IMR-90 (cell line): ENCODE measurements around the gene RPP30. TPM values are rescaled to one million over a fixed set of nuclear protein-coding genes. Genes with fewer than 3 reads are reported as not detected.
"Not testable (repeated sequence)": the region's sequence is repeated elsewhere in the genome, so short reads cannot be mapped to it uniquely, and the experiment has no call there.

ENCODE experiments used
- ATAC-seq: fragments of 200-7000 bp; cut with Tn5 transposase; 2 replicates; pipeline ENCODE4 v1.9.1; 2020; ENCODE audit warnings: low read depth, mild to moderate bottlenecking, moderate library complexity
- BruUV-seq: library from RNA; stranded (reverse); fragments of 400-500 nt; replicated peaks from 2 replicates; lab custom pipeline; 2021; lab: Mats Ljungman, UMichigan
- CTCF ChIA-PET: fragments of 300-600 bp; formaldehyde crosslinking; extraction: SDS; loops from one replicate; lab custom pipeline; 2021; ENCODE audit warnings: antibody characterized with exemption; lab: Yijun Ruan, JAX
- POLR2A ChIA-PET: fragments of 300-600 bp; sonication (Branson Sonifier 250); formaldehyde crosslinking; loops from one replicate; lab custom pipeline; 2022; ENCODE audit warnings: antibody characterized with exemption; ENCODE audit not compliant: unreplicated experiment; lab: Charles Lee
- DNase-seq: peaks from one replicate; pipeline ENCODE4 v3.0.0; 2013
- H2AFZ ChIP-seq: replicated peaks from 2 replicates; pipeline ENCODE3; 2013; ENCODE audit warnings: low read length, mild to moderate bottlenecking; ENCODE audit not compliant: poor library complexity
- H2AK5ac ChIP-seq: 2 replicates; pipeline ENCODE4 v1.6.1; 2013; ENCODE audit warnings: low read depth, low read length, inconsistent platforms
- H2AK9ac ChIP-seq: replicated peaks from 2 replicates; pipeline ENCODE3; 2013; ENCODE audit warnings: mild to moderate bottlenecking, low read depth, low read length, moderate library complexity; ENCODE audit not compliant: poor library complexity
- H2BK120ac ChIP-seq: 2 replicates; pipeline ENCODE4 v1.6.1; 2013; ENCODE audit warnings: low read depth, low read length, inconsistent platforms
- H2BK15ac ChIP-seq: 3 replicates; pipeline ENCODE4 v1.6.1; 2013; ENCODE audit warnings: low read depth, low read length, inconsistent platforms
- H2BK20ac ChIP-seq: 2 replicates; pipeline ENCODE4 v1.6.1; 2013; ENCODE audit warnings: low read depth, mild to moderate bottlenecking, inconsistent platforms, low read length, moderate library complexity
- H2BK5ac ChIP-seq: 2 replicates; pipeline ENCODE4 v1.6.1; 2013; ENCODE audit warnings: mild to moderate bottlenecking, low read depth, low read length, inconsistent platforms; ENCODE audit not compliant: poor library complexity, severe bottlenecking
- H3K14ac ChIP-seq: replicated peaks from 2 replicates; pipeline ENCODE4 v1.6.1; 2013; ENCODE audit warnings: low read depth, low read length, inconsistent platforms
- H3K18ac ChIP-seq: 2 replicates; pipeline ENCODE4 v1.6.1; 2013; ENCODE audit warnings: low read depth, low read length, control low read depth
- H3K23ac ChIP-seq: 2 replicates; pipeline ENCODE4 v1.6.1; 2013; ENCODE audit warnings: low read depth, low read length, inconsistent platforms
- H3K27ac ChIP-seq: 2 replicates; pipeline ENCODE4 v1.5.1; 2013; ENCODE audit warnings: mild to moderate bottlenecking, control low read depth, low read length; ENCODE audit not compliant: insufficient read depth
- H3K27me3 ChIP-seq: 2 replicates; pipeline ENCODE4 v1.6.1; 2013; ENCODE audit warnings: low read length; ENCODE audit not compliant: control insufficient read depth, insufficient read depth
- H3K36me3 ChIP-seq: 2 replicates; pipeline ENCODE4 v1.6.1; 2013; ENCODE audit warnings: low read length, mixed read lengths; ENCODE audit not compliant: control insufficient read depth, insufficient read depth
- H3K4ac ChIP-seq: 2 replicates; pipeline ENCODE4 v1.6.1; 2013; ENCODE audit warnings: low read depth, low read length, inconsistent platforms
- H3K4me1 ChIP-seq: 2 replicates; pipeline ENCODE4 v1.6.1; 2013; ENCODE audit warnings: low read length, mixed read lengths; ENCODE audit not compliant: control insufficient read depth, insufficient read depth
- H3K4me2 ChIP-seq: 2 replicates; pipeline ENCODE4 v1.6.1; 2013; ENCODE audit warnings: low read depth, mild to moderate bottlenecking, control low read depth, low read length, moderate library complexity
- H3K4me3 ChIP-seq: 2 replicates; pipeline ENCODE4 v1.5.1; 2013; ENCODE audit warnings: low read depth, mild to moderate bottlenecking, control low read depth, low read length, moderate library complexity; ENCODE audit not compliant: insufficient read depth
- H3K56ac ChIP-seq: 2 replicates; pipeline ENCODE4 v1.6.1; 2013; ENCODE audit warnings: low read length, inconsistent platforms; ENCODE audit not compliant: insufficient read depth; ENCODE audit errors: extremely low read depth
- H3K79me1 ChIP-seq, 2 experiments: 2 replicates each; pipeline ENCODE4 v1.6.1; 2013; ENCODE audit warnings: low read length in 2 of 2, inconsistent platforms in 1 of 2, low read depth in 1 of 2
- H3K9ac ChIP-seq: 2 replicates; pipeline ENCODE4 v1.6.1; 2013; ENCODE audit warnings: low read depth, low read length, control low read depth
- H3K9me1 ChIP-seq: 2 replicates; pipeline ENCODE4 v1.6.1; 2013; ENCODE audit warnings: low read length, inconsistent platforms; ENCODE audit not compliant: insufficient read depth
- H3K9me3 ChIP-seq: 2 replicates; pipeline ENCODE4 v1.6.1; 2013; ENCODE audit warnings: low read length; ENCODE audit not compliant: control insufficient read depth, insufficient read depth
- H4K20me1 ChIP-seq: 2 replicates; pipeline ENCODE4 v1.6.1; 2013; ENCODE audit warnings: low read length, inconsistent platforms; ENCODE audit not compliant: insufficient read depth
- H4K5ac ChIP-seq: 2 replicates; pipeline ENCODE4 v1.6.1; 2013; ENCODE audit warnings: mild to moderate bottlenecking, low read depth, low read length, control low read depth
- H4K8ac ChIP-seq, 2 experiments: 2 replicates each; pipeline ENCODE4 v1.6.1; 2013; ENCODE audit warnings: low read depth in 2 of 2, low read length in 2 of 2, control low read depth in 1 of 2, inconsistent platforms in 1 of 2
- H4K91ac ChIP-seq: 2 replicates; pipeline ENCODE4 v1.6.1; 2013; ENCODE audit warnings: low read depth, low read length, inconsistent platforms; ENCODE audit not compliant: insufficient read depth
- BHLHE40 ChIP-seq: fragments of 150-350 bp; IDR thresholded peaks from 2 replicates; pipeline ENCODE4 v1.6.1; 2016; ENCODE audit warnings: mild to moderate bottlenecking, low read depth, low read length
- CEBPB ChIP-seq: IDR thresholded peaks from 2 replicates; pipeline ENCODE4 v1.6.1; 2012; ENCODE audit warnings: low read depth, low read length, improper control_type of control experiment
- MAFK ChIP-seq: IDR thresholded peaks from 2 replicates; pipeline ENCODE4 v1.6.1; 2012; ENCODE audit warnings: low read depth, low read length, improper control_type of control experiment
- NFE2L2 ChIP-seq: fragments of 150-350 bp; IDR thresholded peaks from 2 replicates; pipeline ENCODE4 v1.6.1; 2016; ENCODE audit warnings: low read depth, mild to moderate bottlenecking, low read length
- POLR2A ChIP-seq: IDR thresholded peaks from 2 replicates; pipeline ENCODE4 v1.6.1; 2012; ENCODE audit warnings: mild to moderate bottlenecking, low read depth, low read length
- RAD21 ChIP-seq: IDR thresholded peaks from 2 replicates; pipeline ENCODE4 v1.6.1; 2012; ENCODE audit warnings: low read length, improper control_type of control experiment
- RFX5 ChIP-seq: IDR thresholded peaks from 2 replicates; pipeline ENCODE4 v1.8.0; 2012; ENCODE audit warnings: low read depth, mild to moderate bottlenecking, low read length, moderate library complexity
- WGBS, 2 experiments: methylation state at CpG; one replicate each; pipeline versions ENCODE4 v1.1.5 to v1.1.7; 2013; ENCODE audit warnings: missing lambda C conversion rate in 2 of 2; ENCODE audit not compliant: insufficient read length in 1 of 2; ENCODE audit errors: extremely low coverage in 2 of 2; 5-methylcytosine and 5-hydroxymethylcytosine counted together
- dilution Hi-C: fragments of 300-500 bp; cut with HindIII; formaldehyde crosslinking; loops from one replicate; pipeline ENCODE4 v1.14.3; 2018; ENCODE audit warnings: low sequenced_read_pairs; ENCODE audit not compliant: unreplicated experiment
- in situ Hi-C: fragments of 300-500 bp; cut with MboI; formaldehyde crosslinking; loops from 3 replicates; pipeline ENCODE4 v1.14.3; 2019; ENCODE audit warnings: low sequenced_read_pairs, inconsistent platforms, mixed read lengths
- intact Hi-C: fragments of 100-400 bp; cut with micrococcal nuclease; formaldehyde crosslinking; loops from 2 replicates; pipeline ENCODE4 v1.10.0; 2022
- polyA plus RNA-seq, 3 experiments: library from polyadenylated mRNA; depleted of rRNA; stranded (reverse); fragments of >200 nt; gene quantifications; 2 replicates each; pipeline ENCODE4 v1.2.3, GENCODE V29; 2012; ENCODE audit warnings: low replicate concordance in 1 of 3
- total RNA-seq: library from RNA; depleted of rRNA; stranded (reverse); fragments of >200 nt; gene quantifications from 2 replicates; pipeline ENCODE4 v1.2.3, GENCODE V29; 2012

RPP30 gene
- total and polyA plus RNA-seq, 2 of the 4 experiments (the other 2 are of a cell fraction), result 27.6 to 45.2 TPM

DNA sequence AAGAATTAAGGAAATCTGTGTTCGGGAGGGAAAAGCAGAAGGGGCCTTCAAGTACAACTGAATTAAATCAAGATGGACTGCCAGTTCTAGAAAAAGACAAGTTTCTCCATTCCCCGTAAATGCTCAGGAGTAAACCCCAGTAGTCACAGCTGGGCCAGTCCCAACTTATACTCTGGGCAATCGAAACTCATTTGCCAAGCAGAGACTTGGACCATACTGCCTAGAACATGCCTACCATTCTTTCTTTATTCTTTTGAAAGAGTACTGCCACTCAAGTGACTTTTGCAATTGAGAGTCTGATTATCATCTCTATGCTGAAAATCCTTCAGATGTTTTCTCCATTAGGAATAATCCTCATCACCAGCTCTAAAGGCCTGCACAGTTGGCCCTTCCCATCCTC is 21.4 kb downstream of the RPP30 start:
- H3K9me3 ChIP-seq, result no peaks in the 10 kb centered on the region
- H4K5ac ChIP-seq, result no peak overlapping the region
- CTCF ChIA-PET, result no interaction called here
- no peak for DNase-seq
- H2AK9ac ChIP-seq, result no peak overlapping the region
- dilution Hi-C loops (loop anchor here (25.0 kb wide), 1 partner anchor 369 kb away; no protein-coding TSS in a partner anchor), intact Hi-C loops (no loop called here), in situ Hi-C loops (no loop called here)
- no peak overlapping the region for H3K56ac ChIP-seq
- no TSS peak for BruUV-seq
- peaks cover under 1 to 9% of the 10 kb centered on the region in 2 experiments; a peak in 3 of 4 replicates for H3K79me1 ChIP-seq
- 0 out of 2 replicates have a peak, but pooled peaks cover 4% of the 10 kb centered on the region for H3K9me1 ChIP-seq
- no peak for TF ChIP-seq CEBPB
- TF ChIP-seq POLR2A, result no peak
- no peak for TF ChIP-seq NFE2L2
- no peak for TF ChIP-seq RFX5
- TF ChIP-seq BHLHE40, result no peak
- TF ChIP-seq RAD21, result no peak
- no peak for TF ChIP-seq MAFK
- H3K14ac ChIP-seq, result no peak overlapping the region
- no peak overlapping the region for H2BK20ac ChIP-seq
- H3K23ac ChIP-seq, result no peak overlapping the region
- H3K27me3 ChIP-seq, result no peaks in the 10 kb centered on the region
- peaks cover 9% of the 10 kb centered on the region for H3K4me1 ChIP-seq
- H4K8ac ChIP-seq, result no peak overlapping the region
- H4K91ac ChIP-seq, result no peak overlapping the region
- H2BK120ac ChIP-seq, result no peak overlapping the region
- no peaks in the 10 kb centered on the region for H4K20me1 ChIP-seq
- no peak overlapping the region for H3K27ac ChIP-seq
- no peak overlapping the region for H3K18ac ChIP-seq
- no peak overlapping the region for H3K4me2 ChIP-seq
- H2BK15ac ChIP-seq, result no peak overlapping the region
- POLR2A ChIA-PET, result no interaction called here
- no peak overlapping the region for H3K4me3 ChIP-seq
- no peak overlapping the region for H2AK5ac ChIP-seq
- no peak for ATAC-seq
- no peak overlapping the region for H2BK5ac ChIP-seq
- H3K4ac ChIP-seq, result no peak overlapping the region
- 100% methylated on average over 3 of the region's 3 CpGs; no CpG with 5 or more reads in 1 of the 2 experiments for WGBS, 2 experiments
- H2AFZ ChIP-seq, result no peak overlapping the region
- no peak overlapping the region for H3K9ac ChIP-seq
- H3K36me3 ChIP-seq, result peaks cover 10% of the 10 kb centered on the region

DNA sequence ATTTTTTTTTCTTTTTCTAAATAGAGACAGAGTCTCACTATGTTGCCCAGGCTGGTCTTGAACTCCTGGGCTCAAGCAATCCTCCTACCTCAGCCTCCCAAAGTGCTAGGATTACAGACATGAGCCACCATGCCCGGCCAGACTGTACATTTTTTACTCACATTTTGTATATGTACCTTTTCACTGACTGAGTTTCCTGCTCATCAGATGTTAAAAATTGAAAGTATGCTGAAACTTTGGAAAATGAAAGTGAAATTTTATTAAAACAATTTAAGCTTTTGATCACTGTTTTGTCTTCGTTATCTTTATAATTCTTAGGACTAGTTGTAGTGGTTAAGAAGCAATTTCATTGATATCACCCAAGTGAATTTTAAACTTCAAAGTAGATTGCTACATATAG is 25.1 kb downstream of the RPP30 start:
- H3K4me3 ChIP-seq, H3K4me1 ChIP-seq, H4K91ac ChIP-seq, H2BK15ac ChIP-seq, H2BK20ac ChIP-seq, BruUV-seq, POLR2A ChIA-PET, H2AFZ ChIP-seq, H2BK120ac ChIP-seq, H4K20me1 ChIP-seq, H3K27ac ChIP-seq, H4K5ac ChIP-seq, H3K27me3 ChIP-seq, in situ Hi-C loops, H3K9me3 ChIP-seq, H4K8ac ChIP-seq, H2AK9ac ChIP-seq, DNase-seq, H3K14ac ChIP-seq, H2BK5ac ChIP-seq, H3K4me2 ChIP-seq, H3K9ac ChIP-seq, H3K79me1 ChIP-seq, ATAC-seq, H3K18ac ChIP-seq, H3K9me1 ChIP-seq, H3K56ac ChIP-seq, H2AK5ac ChIP-seq, H3K23ac ChIP-seq, intact Hi-C loops, H3K36me3 ChIP-seq, H3K4ac ChIP-seq: not testable (repeated sequence)
- dilution Hi-C loops, result loop anchor here (25.0 kb wide), 1 partner anchor 365 kb away; no protein-coding TSS in a partner anchor
- CTCF ChIA-PET, result interaction anchor here (1.0 kb wide), 1 partner anchor 355 kb away, joined by 4 read pairs; no protein-coding TSS in a partner anchor
- no CpG with 5 or more reads among the region's 2 CpGs for WGBS, 2 experiments
